ENCODE results near the gene TRIP11.
A peak's percentile ranks its signal among the peaks of the same experiment; 100 is the strongest.

The TRIP11 gene

DNA sequence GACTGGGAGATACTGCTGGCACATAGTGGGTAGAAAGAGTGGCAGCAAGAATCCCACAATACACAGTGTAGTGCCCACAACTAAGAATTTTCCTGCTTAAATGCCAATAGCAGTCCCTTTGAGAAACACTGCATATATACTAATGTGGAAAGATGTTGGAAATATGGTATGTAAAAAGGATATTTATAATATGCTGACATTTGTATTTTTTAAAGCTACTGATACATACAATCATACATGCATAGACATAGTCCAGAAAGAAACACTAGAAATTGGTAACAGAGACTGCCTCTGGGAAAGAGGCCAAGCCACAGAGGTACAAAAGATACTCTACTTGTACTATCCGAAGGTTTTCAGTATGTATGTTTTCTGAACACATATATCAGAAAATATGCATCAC, 30.3 kb downstream of the TRIP11 start:
- Histone ChIP-seq H3K27ac (ENCODE audit: low read length) (no peak overlapping the region), H3K27me3 (ENCODE audit: low read depth, low read length) (no peaks in the 10 kb centered on the region), H3K9me3 (ENCODE audit: control insufficient read depth in 1 of 2, low read length in 2 of 2) (no peaks in the 10 kb centered on the region), H3K4me3 (ENCODE audit: low read depth in 1 of 2, low read length in 2 of 2) (no peak overlapping the region), H3K4me1 (ENCODE audit: control insufficient read depth in 1 of 2, insufficient read depth in 2 of 2, low read length in 2 of 2) (no peaks in the 10 kb centered on the region), H3K36me3 (ENCODE audit: control insufficient read depth in 1 of 2, insufficient read depth in 2 of 2, low read length in 2 of 2) (peaks cover 36 to 53% of the 10 kb centered on the region in 2 donors)

GRCh38 chr14:92005019-92005418, 34.8 kb downstream of the TRIP11 start:
- Histone ChIP-seq H3K4me1 (ENCODE audit: control insufficient read depth in 1 of 2, insufficient read depth in 2 of 2, low read length in 2 of 2) (no peaks in the 10 kb centered on the region), H3K36me3 (ENCODE audit: control insufficient read depth in 1 of 2, insufficient read depth in 2 of 2, low read length in 2 of 2) (peaks cover 19 to 39% of the 10 kb centered on the region in 2 donors), H3K27ac (ENCODE audit: low read length) (no peak overlapping the region), H3K4me3 (ENCODE audit: low read depth in 1 of 2, low read length in 2 of 2) (no peak overlapping the region), H3K9me3 (ENCODE audit: control insufficient read depth in 1 of 2, low read length in 2 of 2) (no peaks in the 10 kb centered on the region), H3K27me3 (ENCODE audit: low read depth, low read length) (no peaks in the 10 kb centered on the region)

DNA sequence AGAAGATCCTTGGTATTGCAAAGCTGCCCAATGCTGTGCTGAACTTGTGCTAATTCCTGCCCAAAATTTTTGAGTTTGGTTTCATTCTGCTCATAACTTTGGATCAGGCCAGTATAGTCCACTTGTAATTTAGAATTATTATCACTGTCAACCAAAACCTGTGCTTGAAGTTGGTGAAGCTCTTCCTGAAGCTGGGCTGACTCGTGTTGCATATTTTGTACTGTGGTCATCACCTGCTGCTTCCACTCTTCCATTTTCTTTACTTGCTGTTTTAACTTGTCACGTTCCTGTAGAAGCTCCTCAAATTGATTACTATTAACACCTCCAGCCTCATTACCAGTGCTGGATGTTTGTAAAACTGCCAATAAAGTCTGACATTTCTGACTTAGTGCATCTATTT, 35.8 kb downstream of the TRIP11 start:
- H3K27me3 ChIP-seq (ENCODE audit: low read depth, low read length): no peaks in the 10 kb centered on the region
- H3K4me3 ChIP-seq (ENCODE audit: low read depth in 1 of 2, low read length in 2 of 2): no peak overlapping the region
- no peaks in the 10 kb centered on the region for H3K9me3 ChIP-seq (ENCODE audit: control insufficient read depth in 1 of 2, low read length in 2 of 2)
- H3K36me3 ChIP-seq (ENCODE audit: control insufficient read depth in 1 of 2, insufficient read depth in 2 of 2, low read length in 2 of 2): peaks cover 19 to 34% of the 10 kb centered on the region in 2 donors
- H3K4me1 ChIP-seq (ENCODE audit: control insufficient read depth in 1 of 2, insufficient read depth in 2 of 2, low read length in 2 of 2): no peaks in the 10 kb centered on the region
- no peak overlapping the region for H3K27ac ChIP-seq (ENCODE audit: low read length)

GRCh38 chr14:91998667-91999570, 40.9 kb downstream of the TRIP11 start:
- H3K27ac ChIP-seq (ENCODE audit: low read length): no peak overlapping the region
- H3K27me3 ChIP-seq (ENCODE audit: low read depth, low read length): no peaks in the 10 kb centered on the region

GRCh38 chr14:91997492-91997891, 42.4 kb downstream of the TRIP11 start:
- Histone ChIP-seq H3K4me3 (ENCODE audit: low read depth in 1 of 2, low read length in 2 of 2) (no peak overlapping the region), H3K27me3 (ENCODE audit: low read depth, low read length) (no peaks in the 10 kb centered on the region), H3K27ac (ENCODE audit: low read length) (no peak overlapping the region), H3K9me3 (ENCODE audit: control insufficient read depth in 1 of 2, low read length in 2 of 2) (no peaks in the 10 kb centered on the region), H3K4me1 (ENCODE audit: control insufficient read depth in 1 of 2, insufficient read depth in 2 of 2, low read length in 2 of 2) (peaks cover 0 to 7% of the 10 kb centered on the region in 2 donors), H3K36me3 (ENCODE audit: control insufficient read depth in 1 of 2, insufficient read depth in 2 of 2, low read length in 2 of 2) (peaks cover 0 to 16% of the 10 kb centered on the region in 2 donors)

More at GRCh38 chr14:91998667-91999570, 40.9 kb downstream of the TRIP11 start:
- Histone ChIP-seq H3K4me3 (ENCODE audit: low read depth in 1 of 2, low read length in 2 of 2) (no peak overlapping the region), H3K36me3 (ENCODE audit: control insufficient read depth in 1 of 2, insufficient read depth in 2 of 2, low read length in 2 of 2) (peaks cover 5 to 16% of the 10 kb centered on the region in 2 donors), H3K9me3 (ENCODE audit: control insufficient read depth in 1 of 2, low read length in 2 of 2) (no peaks in the 10 kb centered on the region), H3K4me1 (ENCODE audit: control insufficient read depth in 1 of 2, insufficient read depth in 2 of 2, low read length in 2 of 2) (peaks cover 0 to 7% of the 10 kb centered on the region in 2 donors)

- Histone ChIP-seq H3K36me3 (ENCODE audit: control insufficient read depth in 1 of 2, insufficient read depth in 2 of 2, low read length in 2 of 2) (peaks cover 3 to 16% of the 10 kb centered on the region in 2 donors), H3K27me3 (ENCODE audit: low read depth, low read length) (no peaks in the 10 kb centered on the region), H3K4me3 (ENCODE audit: low read depth in 1 of 2, low read length in 2 of 2) (no peak overlapping the region), H3K4me1 (ENCODE audit: control insufficient read depth in 1 of 2, insufficient read depth in 2 of 2, low read length in 2 of 2) (peaks cover 0 to 7% of the 10 kb centered on the region in 2 donors), H3K9me3 (ENCODE audit: control insufficient read depth in 1 of 2, low read length in 2 of 2) (no peaks in the 10 kb centered on the region), H3K27ac (ENCODE audit: low read length) (no peak overlapping the region)
Observed at GRCh38 chr14:91996948-91997371, 42.9 kb downstream of the TRIP11 start.

GRCh38 chr14:91987192-91987591, 52.7 kb downstream of the TRIP11 start:
- Histone ChIP-seq H3K27me3 (ENCODE audit: low read depth, low read length) (no peaks in the 10 kb centered on the region), H3K9me3 (ENCODE audit: control insufficient read depth in 1 of 2, low read length in 2 of 2) (no peaks in the 10 kb centered on the region), H3K4me3 (ENCODE audit: low read depth in 1 of 2, low read length in 2 of 2) (no peak overlapping the region), H3K4me1 (ENCODE audit: control insufficient read depth in 1 of 2, insufficient read depth in 2 of 2, low read length in 2 of 2) (peaks cover 9 to 19% of the 10 kb centered on the region in 2 donors), H3K36me3 (ENCODE audit: control insufficient read depth in 1 of 2, insufficient read depth in 2 of 2, low read length in 2 of 2) (peaks cover 34 to 49% of the 10 kb centered on the region in 2 donors), H3K27ac (ENCODE audit: low read length) (no peak overlapping the region)

DNA sequence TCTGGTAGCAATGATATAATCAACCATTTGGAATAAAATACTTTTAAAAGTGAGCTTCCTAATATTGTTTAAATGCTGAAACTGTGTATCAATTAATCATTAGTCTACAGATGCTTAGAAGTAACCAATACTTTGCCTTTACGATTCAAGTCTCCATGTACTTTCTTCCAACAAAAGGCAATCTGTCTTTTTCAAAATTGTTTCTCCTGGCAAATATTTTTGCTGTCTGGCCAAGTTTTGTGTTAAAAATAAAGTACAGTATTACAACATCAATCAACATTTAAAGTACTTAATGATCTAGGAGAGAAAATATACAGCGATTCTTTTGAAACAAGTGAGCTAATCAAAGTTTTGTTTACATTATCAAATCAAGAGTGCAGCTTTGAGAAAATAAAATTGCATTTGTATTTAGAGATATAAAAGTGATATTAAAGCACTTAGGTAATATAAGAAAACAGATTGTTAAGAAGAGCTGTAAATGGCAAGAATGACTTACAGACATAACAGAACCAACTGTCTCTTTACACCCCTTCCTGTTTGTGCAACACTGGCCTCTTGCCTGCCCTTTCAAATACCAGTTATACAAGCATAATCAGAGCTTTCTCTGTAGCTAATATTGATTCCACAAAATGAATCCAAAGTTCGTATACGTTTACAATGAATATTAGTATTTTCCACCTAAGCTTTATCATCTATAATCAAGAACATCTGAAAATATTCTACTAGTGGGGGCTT, 54.2 kb downstream of the TRIP11 start:
- Histone ChIP-seq H3K4me3 (ENCODE audit: low read depth in 1 of 2, low read length in 2 of 2) (no peak overlapping the region), H3K9me3 (ENCODE audit: control insufficient read depth in 1 of 2, low read length in 2 of 2) (no peaks in the 10 kb centered on the region), H3K4me1 (ENCODE audit: control insufficient read depth in 1 of 2, insufficient read depth in 2 of 2, low read length in 2 of 2) (peaks cover 9 to 19% of the 10 kb centered on the region in 2 donors), H3K36me3 (ENCODE audit: control insufficient read depth in 1 of 2, insufficient read depth in 2 of 2, low read length in 2 of 2) (peaks cover 24 to 40% of the 10 kb centered on the region in 2 donors), H3K27ac (ENCODE audit: low read length) (peak overlapping the region; percentile 30), H3K27me3 (ENCODE audit: low read depth, low read length) (no peaks in the 10 kb centered on the region)

- Histone ChIP-seq H3K36me3 (ENCODE audit: control insufficient read depth in 1 of 2, insufficient read depth in 2 of 2, low read length in 2 of 2) (peaks cover 21 to 40% of the 10 kb centered on the region in 2 donors), H3K4me1 (ENCODE audit: control insufficient read depth in 1 of 2, insufficient read depth in 2 of 2, low read length in 2 of 2) (peaks cover 9 to 24% of the 10 kb centered on the region in 2 donors), H3K9me3 (ENCODE audit: control insufficient read depth in 1 of 2, low read length in 2 of 2) (no peaks in the 10 kb centered on the region), H3K27ac (ENCODE audit: low read length) (peak overlapping the region; percentile 30), H3K27me3 (ENCODE audit: low read depth, low read length) (no peaks in the 10 kb centered on the region), H3K4me3 (ENCODE audit: low read depth in 1 of 2, low read length in 2 of 2) (no peak overlapping the region)
Observed at GRCh38 chr14:91985008-91985407, 54.9 kb downstream of the TRIP11 start.

GRCh38 chr14:91983588-91983987, 56.3 kb downstream of the TRIP11 start:
- Histone ChIP-seq H3K9me3 (ENCODE audit: control insufficient read depth in 1 of 2, low read length in 2 of 2) (no peaks in the 10 kb centered on the region), H3K36me3 (ENCODE audit: control insufficient read depth in 1 of 2, insufficient read depth in 2 of 2, low read length in 2 of 2) (peaks cover 12 to 33% of the 10 kb centered on the region in 2 donors), H3K4me1 (ENCODE audit: control insufficient read depth in 1 of 2, insufficient read depth in 2 of 2, low read length in 2 of 2) (peaks cover 9 to 24% of the 10 kb centered on the region in 2 donors), H3K27me3 (ENCODE audit: low read depth, low read length) (no peaks in the 10 kb centered on the region), H3K4me3 (ENCODE audit: low read depth in 1 of 2, low read length in 2 of 2) (no peak overlapping the region), H3K27ac (ENCODE audit: low read length) (no peak overlapping the region)

DNA sequence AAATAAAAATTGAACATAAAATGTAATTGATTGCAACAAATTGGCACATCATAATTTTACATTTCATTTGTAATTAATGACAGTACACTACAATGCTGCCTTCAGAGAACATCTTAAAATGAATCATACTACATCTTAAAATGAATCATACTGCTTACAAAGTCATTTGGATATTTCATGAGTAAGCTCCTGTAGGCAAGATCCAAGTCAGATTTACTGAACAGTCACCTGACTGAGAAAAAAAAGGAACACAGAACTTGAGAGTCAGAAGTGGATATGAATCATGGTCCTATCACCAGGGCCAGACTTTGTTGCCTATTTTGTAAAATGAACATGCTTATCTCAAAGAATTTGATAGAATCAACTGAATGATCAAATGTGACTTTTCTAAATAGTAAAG, 59.7 kb downstream of the TRIP11 start:
- H3K4me3 ChIP-seq (ENCODE audit: low read depth in 1 of 2, low read length in 2 of 2): no peak overlapping the region
- no peak overlapping the region for H3K27ac ChIP-seq (ENCODE audit: low read length)
- H3K9me3 ChIP-seq (ENCODE audit: control insufficient read depth in 1 of 2, low read length in 2 of 2): no peaks in the 10 kb centered on the region
- H3K36me3 ChIP-seq (ENCODE audit: control insufficient read depth in 1 of 2, insufficient read depth in 2 of 2, low read length in 2 of 2): peaks cover 13 to 14% of the 10 kb centered on the region in 2 donors
- peaks cover 2 to 13% of the 10 kb centered on the region in 2 donors for H3K4me1 ChIP-seq (ENCODE audit: control insufficient read depth in 1 of 2, insufficient read depth in 2 of 2, low read length in 2 of 2)
- H3K27me3 ChIP-seq (ENCODE audit: low read depth, low read length): no peaks in the 10 kb centered on the region
